IPS-NIHi7 (cell line): ENCODE results near the gene P2RX7.
"Not testable (repeated sequence)": the region's sequence is repeated elsewhere in the genome, so short reads cannot be mapped to it uniquely, and the experiment has no call there.

ENCODE experiments used
- DNase-seq: peaks from one replicate; pipeline ENCODE4 v3.0.0; 2012; ENCODE audit warnings: mixed read lengths; ENCODE audit errors: extremely low spot score

Gene P2RX7

GRCh38 chr12:121205491-121205890 is 72.8 kb downstream of the P2RX7 start:
- DNase-seq: no peak

- not testable (repeated sequence) for DNase-seq
These were observed 75.9 kb downstream of the P2RX7 start for GRCh38 chr12:121208571-121208970.

GRCh38 chr12:121209221-121209620 is 76.5 kb downstream of the P2RX7 start:
- no peak for DNase-seq

- peak; percentile 96 for DNase-seq
These were observed 77.2 kb downstream of the P2RX7 start, which contains the start of gene P2RX4 for GRCh38 chr12:121209624-121210572. Gene P2RX4 (plus strand): TSS chr12:121210129. CDS start chr12:121210165, 36 bp downstream.

- DNase-seq: no peak
These were observed 80.2 kb downstream of the P2RX7 start for GRCh38 chr12:121212875-121213274.

GRCh38 chr12:121214166-121214777 is 81.6 kb downstream of the P2RX7 start:
- no peak for DNase-seq

- DNase-seq: no peak
These were observed 82.4 kb downstream of the P2RX7 start for GRCh38 chr12:121214855-121215745.

GRCh38 chr12:121216102-121216501 is 83.4 kb downstream of the P2RX7 start:
- no peak for DNase-seq

- no peak for DNase-seq
These were observed 84.4 kb downstream of the P2RX7 start for GRCh38 chr12:121217063-121217462.

- DNase-seq: no peak
These were observed 85.1 kb downstream of the P2RX7 start for GRCh38 chr12:121217761-121218160.

GRCh38 chr12:121218588-121219352 is 86.1 kb downstream of the P2RX7 start:
- DNase-seq: no peak

GRCh38 chr12:121219353-121219986 is 86.8 kb downstream of the P2RX7 start:
- DNase-seq: no peak

GRCh38 chr12:121222847-121223246 is 90.2 kb downstream of the P2RX7 start:
- no peak for DNase-seq

- DNase-seq: no peak
These were observed 90.9 kb downstream of the P2RX7 start for GRCh38 chr12:121223292-121224285.

- DNase-seq: no peak
These were observed 91.9 kb downstream of the P2RX7 start for GRCh38 chr12:121224591-121224990.

GRCh38 chr12:121226399-121226798 is 93.7 kb downstream of the P2RX7 start:
- no peak for DNase-seq

GRCh38 chr12:121226871-121227270 is 94.2 kb downstream of the P2RX7 start:
- not testable (repeated sequence) for DNase-seq

GRCh38 chr12:121227294-121227693 is 94.6 kb downstream of the P2RX7 start:
- peak; percentile 7 for DNase-seq

- no peak for DNase-seq
These were observed 96.4 kb downstream of the P2RX7 start for GRCh38 chr12:121228919-121229665.
